ENCODE results near the gene YOD1. TPM values are rescaled to one million over a fixed set of nuclear protein-coding genes. Genes with fewer than 3 reads are reported as not detected.

YOD1 gene
- total and polyA plus RNA-seq, 2 donors (not counting 3 experiments of a cell fraction or from before 2014, with no cell fraction given): 1.2 to 5.9 TPM

DNA sequence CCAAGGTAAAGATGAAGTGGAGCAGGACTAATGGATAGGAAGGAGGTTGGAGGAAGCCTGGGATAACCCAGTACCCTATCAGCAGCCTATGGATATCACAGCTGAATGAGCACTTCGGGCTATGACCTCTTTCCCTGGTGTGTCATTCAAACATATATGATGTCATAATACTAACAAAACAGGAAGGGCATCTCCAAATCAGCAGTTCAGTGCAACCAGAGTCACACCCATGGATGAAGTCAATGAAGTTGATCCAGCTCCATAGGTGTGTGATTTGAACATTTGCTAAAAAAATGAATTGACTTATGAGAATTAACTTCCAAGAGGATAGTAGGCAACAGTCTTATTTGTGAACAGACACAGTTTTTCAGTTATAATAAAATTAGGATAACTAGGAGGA is 16.8 kb downstream of the YOD1 start:
- DNase-seq (ENCODE audit: low read depth, low spot score): no peak
- peaks cover 11 to 47% of the 10 kb centered on the region in 2 experiments for H3K27me3 ChIP-seq (ENCODE audit: control insufficient read depth in 2 of 2, insufficient read depth in 2 of 2, low read length in 2 of 2)
- H3K36me3 ChIP-seq (ENCODE audit: control insufficient read depth in 2 of 2, extremely low read depth in 1 of 2, insufficient read depth in 2 of 2, low read length in 2 of 2): no peaks in the 10 kb centered on the region
- no peak overlapping the region for H3K4me3 ChIP-seq (replicated peaks in 1 of 3; ENCODE audit: insufficient read depth in 1 of 3, low read depth in 1 of 3, low read length in 3 of 3)
- ChIA-PET POLR2A (no interaction called here), CTCF (interaction anchor here (0.6 to 0.8 kb wide), 2 partner anchors 15 to 41 kb away, joined by 3 read pairs; no protein-coding TSS in a partner anchor)
- H4K20me1 ChIP-seq (replicated peaks; ENCODE audit: control insufficient read depth, extremely low read depth, insufficient read depth, low read length): no peaks in the 10 kb centered on the region
- no peaks in the 10 kb centered on the region for H3K9me3 ChIP-seq (replicated peaks; ENCODE audit: control insufficient read depth, insufficient read depth, low read length)
- FAIRE-seq: no peak
- H2AFZ ChIP-seq (ENCODE audit: low read depth, low read length): no peak overlapping the region
- H3K9ac ChIP-seq (replicated peaks; ENCODE audit: extremely low read depth, insufficient read depth, low read length): no peak overlapping the region
- no peak overlapping the region for H3K27ac ChIP-seq (ENCODE audit: insufficient read depth, low read depth, low read length)
- H3K4me1 ChIP-seq (ENCODE audit: control insufficient read depth, extremely low read depth, insufficient read depth, low read length): no peaks in the 10 kb centered on the region
- dilution Hi-C loops (cut with MboI; ENCODE audit: extremely low pct_ligation_motif_present, low sequenced_read_pairs): no loop called here
- no TSS peak for BruUV-seq (replicated peaks)
- H3K79me2 ChIP-seq (ENCODE audit: control insufficient read depth, insufficient read depth, low read length): no peaks in the 10 kb centered on the region
- H3K4me2 ChIP-seq (ENCODE audit: insufficient read depth, low read length): no peak overlapping the region
- H3K9me1 ChIP-seq (replicated peaks; ENCODE audit: control insufficient read depth, extremely low read depth, insufficient read depth, low read length): no peaks in the 10 kb centered on the region
- intact Hi-C loops (cut with micrococcal nuclease): no loop called here
- TF ChIP-seq POLR2AphosphoS5 (IDR thresholded peaks at IDR 0.05; ENCODE audit: insufficient read depth, low read depth, low read length) (no peak), EZH2 (IDR thresholded peaks at IDR 0.05; ENCODE audit: borderline replicate concordance, low read depth, low read length, severe bottlenecking) (no peak), POLR2A (IDR thresholded peaks at IDR 0.05; ENCODE audit: low read depth, low read length) (no peak), MYC (IDR thresholded peaks at IDR 0.05; ENCODE audit: low read depth, low read length) (no peak), GATA2 (IDR thresholded peaks at IDR 0.05; ENCODE audit: insufficient read depth, insufficient read length, low read depth, low read length) (no peak), JUN (IDR thresholded peaks at IDR 0.05; ENCODE audit: borderline replicate concordance, insufficient read depth, insufficient read length, low read depth) (no peak), FOS (IDR thresholded peaks at IDR 0.05; ENCODE audit: borderline replicate concordance, insufficient read depth, low read length) (no peak)
- TF ChIP-seq, protein P1, sequence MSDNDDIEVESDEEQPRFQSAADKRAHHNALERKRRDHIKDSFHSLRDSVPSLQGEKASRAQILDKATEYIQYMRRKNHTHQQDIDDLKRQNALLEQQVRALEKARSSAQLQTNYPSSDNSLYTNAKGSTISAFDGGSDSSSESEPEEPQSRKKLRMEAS (IDR thresholded peaks at IDR 0.05; ENCODE audit: insufficient read depth, insufficient read length): no peak
- TF ChIP-seq, protein P2, sequence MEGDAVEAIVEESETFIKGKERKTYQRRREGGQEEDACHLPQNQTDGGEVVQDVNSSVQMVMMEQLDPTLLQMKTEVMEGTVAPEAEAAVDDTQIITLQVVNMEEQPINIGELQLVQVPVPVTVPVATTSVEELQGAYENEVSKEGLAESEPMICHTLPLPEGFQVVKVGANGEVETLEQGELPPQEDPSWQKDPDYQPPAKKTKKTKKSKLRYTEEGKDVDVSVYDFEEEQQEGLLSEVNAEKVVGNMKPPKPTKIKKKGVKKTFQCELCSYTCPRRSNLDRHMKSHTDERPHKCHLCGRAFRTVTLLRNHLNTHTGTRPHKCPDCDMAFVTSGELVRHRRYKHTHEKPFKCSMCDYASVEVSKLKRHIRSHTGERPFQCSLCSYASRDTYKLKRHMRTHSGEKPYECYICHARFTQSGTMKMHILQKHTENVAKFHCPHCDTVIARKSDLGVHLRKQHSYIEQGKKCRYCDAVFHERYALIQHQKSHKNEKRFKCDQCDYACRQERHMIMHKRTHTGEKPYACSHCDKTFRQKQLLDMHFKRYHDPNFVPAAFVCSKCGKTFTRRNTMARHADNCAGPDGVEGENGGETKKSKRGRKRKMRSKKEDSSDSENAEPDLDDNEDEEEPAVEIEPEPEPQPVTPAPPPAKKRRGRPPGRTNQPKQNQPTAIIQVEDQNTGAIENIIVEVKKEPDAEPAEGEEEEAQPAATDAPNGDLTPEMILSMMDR (IDR thresholded peaks at IDR 0.05; ENCODE audit: extremely low read depth in 1 of 2, insufficient read depth in 1 of 2, low read depth in 1 of 2, low read length in 2 of 2): no peak
